ENCODE measurements around the gene STXBP6.
"Not testable (repeated sequence)": the region's sequence is repeated elsewhere in the genome, so short reads cannot be mapped to it uniquely, and the experiment has no call there.

The STXBP6 gene

DNA sequence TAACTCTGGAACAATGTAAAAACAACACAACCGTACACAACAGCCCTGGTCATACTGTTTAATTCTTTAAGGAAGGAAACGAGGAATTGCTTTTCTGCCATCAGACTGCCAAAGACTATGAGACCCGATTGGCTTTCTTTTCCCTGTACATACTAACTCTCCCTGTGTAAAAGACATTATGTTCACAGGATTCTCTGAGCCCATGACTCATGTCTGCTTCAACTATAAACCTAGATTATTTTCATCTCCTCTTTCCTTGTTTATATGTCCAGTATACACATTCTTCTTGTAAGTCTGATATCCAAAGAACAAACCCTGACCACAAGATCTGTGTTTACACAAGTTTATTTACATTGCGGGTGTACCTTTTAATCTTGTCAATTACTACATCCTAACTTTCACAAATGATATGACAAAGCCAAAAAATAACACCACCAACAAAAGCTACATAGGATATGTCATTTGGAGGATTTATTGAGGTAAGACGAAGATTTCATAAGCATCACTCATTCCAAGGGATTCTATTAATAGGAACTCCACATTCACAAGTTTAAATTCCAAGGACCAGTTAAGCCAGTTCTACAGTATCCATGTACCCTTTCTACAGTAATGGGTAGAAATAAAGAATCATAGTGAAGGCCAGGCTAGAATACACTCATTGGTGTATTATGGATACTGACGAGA is 67.3 kb downstream of the STXBP6 start:
- DNase-seq: no peak

DNA sequence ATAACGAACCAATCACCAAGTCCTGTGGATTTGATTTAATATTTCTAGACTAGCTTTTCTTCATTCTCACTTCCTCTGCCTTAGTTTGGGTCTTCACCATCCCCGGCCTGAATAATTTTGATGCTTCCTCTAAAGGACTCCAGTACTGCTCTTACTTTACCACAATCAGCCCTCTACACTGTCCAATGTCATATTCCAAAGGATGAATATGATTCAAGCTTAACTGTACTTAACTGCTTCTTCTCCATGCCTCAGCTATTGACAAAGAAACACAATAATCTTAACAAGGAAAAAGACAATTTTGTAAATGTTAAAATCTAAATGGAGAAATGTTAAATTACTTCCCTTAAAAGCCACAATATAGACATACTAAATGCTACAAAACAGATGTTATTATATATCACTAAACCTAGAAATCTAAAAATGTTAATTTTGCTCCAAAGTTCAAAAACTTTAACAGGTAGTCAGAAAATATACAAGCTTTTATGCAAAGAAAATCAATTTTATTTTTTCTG is 70.2 kb downstream of the STXBP6 start:
- no peak for DNase-seq

DNA sequence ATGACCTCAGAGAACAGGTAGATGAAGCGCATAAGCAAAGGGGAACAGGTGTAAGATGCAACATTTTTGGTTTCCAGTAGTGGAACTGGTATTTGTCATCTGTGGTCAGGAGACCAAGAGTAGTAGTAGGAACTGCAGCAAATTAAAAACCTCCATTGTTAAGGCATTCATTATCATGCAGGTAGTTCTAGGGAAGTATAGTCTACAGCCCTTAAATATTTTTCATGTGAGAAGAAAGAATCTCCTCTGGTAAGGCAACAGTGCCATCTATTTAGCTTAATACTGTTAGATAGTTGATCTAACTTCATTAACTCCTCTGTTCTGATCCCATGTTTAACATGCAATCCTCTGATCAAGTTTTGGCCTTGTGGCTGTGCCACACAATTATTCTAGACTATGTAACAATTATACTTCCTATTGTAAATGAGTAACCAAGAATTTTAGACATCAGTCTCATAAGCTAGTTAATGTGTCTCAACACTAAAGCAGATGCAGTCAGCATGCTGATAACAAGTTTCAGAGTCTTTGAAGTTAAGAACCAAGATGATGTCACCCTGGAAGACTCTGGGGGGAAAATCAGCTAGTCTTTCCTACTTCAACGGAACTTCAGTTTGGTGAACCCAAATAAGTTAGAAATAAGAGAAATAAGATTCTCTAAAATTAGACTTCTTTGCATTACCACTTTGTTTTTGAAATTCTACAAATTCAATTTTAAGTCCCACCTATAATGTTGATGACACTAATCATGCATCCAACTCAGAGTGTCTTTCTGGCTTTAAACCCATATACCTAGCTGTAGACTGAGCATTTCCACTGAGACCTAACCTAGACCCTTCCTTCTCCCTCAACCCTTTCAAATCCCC is 70.9 kb downstream of the STXBP6 start:
- no peak for DNase-seq

DNA sequence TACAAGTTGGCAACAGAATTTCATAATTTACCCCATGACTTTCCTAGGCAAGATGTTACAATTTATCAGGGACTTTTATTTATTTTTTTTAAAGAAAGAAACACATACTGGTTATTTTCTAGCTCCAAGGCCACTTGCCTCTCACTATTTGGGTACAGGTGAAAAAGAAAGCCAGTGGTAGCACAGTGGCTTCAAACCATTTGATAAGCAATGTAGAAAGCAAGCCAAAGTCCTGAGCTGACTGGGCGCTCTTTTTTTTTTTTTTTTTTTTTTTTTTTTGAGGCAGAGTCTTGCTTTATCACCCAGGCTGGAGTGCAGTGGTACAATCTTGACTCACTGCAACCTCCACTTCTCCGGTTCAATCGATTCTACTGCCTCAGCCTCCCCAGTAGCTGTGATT is 73.3 kb downstream of the STXBP6 start:
- DNase-seq: no peak

DNA sequence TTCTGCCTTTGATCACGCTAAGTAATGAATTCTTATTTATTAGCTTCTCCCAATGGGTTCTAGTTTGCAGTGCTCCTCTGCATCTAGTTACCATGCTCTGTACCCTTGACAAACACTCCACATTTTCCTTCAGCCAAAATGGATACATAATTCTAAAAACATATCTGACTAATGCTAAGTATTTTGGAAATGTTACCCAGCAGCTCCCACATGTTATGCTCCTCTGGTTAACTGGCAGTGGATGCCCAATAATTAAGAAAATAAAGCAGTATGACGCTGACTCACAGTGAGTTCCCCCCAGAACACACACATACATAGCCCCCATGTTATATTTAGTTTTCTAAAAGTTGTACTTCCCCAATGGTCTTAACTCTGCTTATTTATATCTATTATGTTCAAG is 74.6 kb downstream of the STXBP6 start:
- DNase-seq: no peak

DNA sequence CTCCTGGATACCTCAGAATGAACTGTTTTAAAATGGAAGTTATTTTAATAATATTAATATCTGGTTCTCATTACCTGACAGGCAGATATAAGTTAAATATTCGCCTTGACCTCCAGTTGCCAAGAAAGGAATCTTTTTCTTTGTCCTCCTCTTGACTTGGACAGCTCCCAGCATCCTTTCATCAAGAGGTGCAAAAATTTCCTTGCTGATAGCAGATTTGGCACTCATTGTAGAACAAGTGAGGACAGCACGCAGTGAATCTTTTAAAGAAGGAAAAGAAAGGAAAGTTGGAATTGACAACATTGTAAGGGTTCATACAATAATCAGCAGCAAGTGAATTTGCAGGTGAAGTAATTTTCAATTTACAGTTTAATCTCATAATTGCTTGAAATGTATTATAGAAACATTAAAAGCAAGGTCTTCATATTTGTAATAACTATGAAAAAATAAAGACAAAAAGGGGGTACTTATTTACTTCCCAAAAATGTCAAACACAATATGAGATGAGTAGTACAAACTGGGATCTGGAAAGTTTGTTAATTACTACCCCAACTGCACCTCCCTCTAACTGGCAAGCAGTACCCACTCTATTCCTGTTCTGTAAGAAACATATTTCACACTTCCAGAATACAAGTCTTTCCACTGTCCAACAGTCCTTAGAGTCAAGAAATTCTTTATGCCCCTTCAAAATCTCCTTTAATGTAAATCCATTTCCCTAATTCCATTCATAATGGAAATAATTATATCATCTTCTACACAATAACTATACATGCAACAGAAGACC is 75.2 kb downstream of the STXBP6 start:
- DNase-seq: no peak

DNA sequence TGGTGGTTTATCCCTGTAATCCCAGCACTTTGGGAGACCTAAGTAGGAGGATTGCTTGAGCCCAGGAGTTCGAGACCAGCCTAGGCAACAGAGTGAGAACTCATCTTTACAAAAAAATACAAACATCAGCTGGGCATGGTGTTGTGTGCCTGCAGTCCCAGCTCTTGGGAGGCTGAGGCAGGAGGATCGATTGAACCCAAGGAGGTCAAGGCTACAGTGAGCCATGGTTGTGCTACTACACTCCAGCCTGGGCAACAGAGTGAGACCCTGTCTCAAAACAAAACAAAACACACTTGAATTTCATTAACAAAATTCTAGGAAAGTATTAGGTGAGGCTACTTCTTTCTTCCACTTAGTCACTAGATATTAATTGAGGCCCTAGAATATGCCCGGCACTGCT is 77.1 kb downstream of the STXBP6 start:
- no peak for DNase-seq

DNA sequence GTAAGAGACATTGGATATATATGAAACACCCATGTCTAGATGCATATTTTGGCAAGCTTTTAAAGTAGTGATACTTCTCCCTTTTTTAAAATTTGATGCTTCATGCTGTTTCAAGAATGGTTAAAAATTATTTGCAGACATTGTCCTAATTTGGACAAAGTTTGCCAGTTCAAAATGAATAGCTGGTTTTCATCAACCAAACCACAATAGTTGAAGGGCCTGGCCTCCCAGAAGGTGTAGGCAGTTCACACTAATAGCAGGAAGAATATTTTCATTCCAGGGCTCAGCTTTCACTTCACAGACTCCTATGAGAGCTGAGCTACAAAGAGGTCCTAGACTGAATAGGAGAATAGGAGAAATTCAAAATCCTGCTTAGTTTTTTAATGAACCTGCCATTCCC is 78.7 kb downstream of the STXBP6 start:
- no peak for DNase-seq

DNA sequence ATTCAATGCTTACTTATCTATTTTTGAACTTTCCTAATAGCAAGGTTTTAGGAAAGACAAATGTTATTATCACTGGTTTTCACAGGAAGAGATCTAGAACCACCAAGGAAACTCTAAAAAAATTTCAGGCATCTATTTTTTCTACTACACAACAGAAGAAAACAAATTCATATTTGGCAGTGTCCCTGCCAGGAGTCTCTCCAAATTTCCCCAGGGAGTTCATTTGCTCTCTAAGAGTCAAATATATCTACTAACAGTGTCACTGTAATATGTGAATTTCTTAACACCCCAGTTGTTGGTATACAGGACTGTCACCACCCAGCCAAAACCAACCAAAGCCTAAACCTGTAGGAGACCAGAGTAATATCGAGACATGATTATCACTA is 83.4 kb downstream of the STXBP6 start:
- no peak for DNase-seq

DNA sequence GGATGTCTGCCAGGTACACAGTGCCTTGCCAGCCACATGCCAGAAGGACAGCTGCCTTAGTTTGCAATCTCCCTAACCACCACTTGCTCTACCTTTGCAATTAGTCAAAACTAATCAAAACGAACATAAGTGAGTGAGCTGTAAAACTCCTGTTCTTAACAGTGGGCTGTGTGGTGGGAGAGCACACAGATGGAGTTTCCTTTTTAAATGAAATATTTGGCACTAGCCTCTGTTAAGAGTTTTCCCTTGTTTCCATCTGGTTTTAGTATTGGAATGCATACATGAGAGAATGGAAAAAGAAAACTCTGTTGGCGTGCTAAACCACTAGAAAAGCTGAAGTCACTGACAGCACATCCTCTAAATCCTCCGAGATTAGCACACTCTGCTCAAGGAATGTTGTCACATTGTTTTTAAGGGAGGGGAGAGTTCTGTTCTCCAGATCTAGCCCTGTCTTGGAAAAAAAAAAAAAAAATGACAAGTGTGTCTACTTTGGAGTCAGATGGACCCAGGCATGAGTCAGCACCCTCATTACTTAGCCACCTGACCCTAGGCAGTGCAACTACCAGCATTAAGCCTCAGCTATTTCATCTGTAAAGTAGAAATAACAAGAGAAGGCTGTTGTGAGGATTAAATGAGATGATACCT is 83.9 kb downstream of the STXBP6 start:
- no peak for DNase-seq

DNA sequence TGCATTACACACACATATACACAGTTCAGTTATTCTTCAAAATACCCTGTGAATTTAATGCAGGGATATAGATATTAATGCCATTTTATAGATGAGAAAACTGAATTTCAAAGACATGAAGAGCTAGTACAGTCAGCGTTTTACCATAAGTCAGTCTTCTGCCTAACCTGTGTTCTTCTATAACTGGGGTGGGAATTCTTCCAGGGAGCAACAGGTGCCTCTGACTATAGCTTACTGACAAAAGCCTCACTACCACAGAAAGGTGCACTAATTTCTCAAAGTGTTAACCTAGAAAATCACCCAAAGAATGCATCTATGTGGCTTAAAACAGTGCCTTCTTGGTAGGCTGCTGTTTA is 84.4 kb downstream of the STXBP6 start:
- DNase-seq: no peak

DNA sequence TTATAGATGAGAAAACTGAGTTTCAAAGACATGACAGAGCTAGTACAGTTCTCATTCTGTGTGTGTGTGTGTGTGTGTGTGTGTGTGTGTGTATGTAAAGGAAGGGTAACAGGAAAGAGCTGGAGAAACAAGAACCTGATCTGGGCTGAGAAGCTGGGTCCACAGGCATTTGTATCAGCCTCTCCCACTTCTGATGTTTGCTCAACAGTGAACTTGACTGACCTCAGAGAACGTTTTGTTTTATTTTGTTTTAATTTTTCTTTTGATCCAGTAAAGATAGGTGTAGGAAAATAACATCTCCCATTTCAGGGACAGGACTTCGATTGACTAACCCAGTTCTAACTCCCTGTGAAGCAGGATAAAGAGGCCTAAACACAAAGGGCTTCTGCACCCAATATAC is 85.4 kb downstream of the STXBP6 start:
- DNase-seq: no peak

DNA sequence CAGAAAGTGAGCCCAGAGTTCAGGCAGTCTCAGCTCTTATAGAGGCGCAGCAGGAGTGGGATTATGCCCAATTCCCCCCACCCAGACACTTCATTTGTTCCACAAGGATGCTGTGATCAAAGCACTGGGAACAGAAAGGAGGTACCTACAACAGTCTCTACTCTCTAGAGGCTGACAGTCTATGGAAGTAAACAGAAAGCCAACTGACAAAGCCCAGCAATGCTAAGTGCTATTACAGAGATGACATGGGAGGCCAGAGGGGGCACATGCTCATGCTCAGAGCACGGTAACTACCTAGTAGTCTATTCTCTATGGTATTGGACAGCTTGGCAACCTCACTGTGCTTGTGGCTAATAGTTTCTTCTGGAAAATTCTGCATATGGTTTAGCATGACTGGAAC is 85.9 kb downstream of the STXBP6 start:
- no peak for DNase-seq

DNA sequence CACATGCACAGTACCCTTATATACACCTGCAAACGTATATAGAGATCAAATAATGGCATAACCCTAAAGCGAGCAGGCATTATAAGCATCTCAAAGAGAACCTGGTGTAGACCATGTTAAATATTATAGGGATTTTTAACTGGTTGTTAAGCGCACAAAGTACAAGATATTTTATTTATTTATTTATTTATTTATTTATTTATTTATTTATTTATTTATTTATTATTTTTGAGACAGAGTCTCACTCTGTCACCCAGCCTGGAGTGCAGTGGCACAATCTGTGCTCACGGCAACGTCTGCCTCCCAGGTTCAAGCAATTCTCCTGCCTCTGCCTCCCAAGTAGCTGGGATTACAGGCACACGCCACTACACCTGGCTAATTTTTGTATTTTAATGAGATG is 87.8 kb downstream of the STXBP6 start:
- not testable (repeated sequence) for DNase-seq

DNA sequence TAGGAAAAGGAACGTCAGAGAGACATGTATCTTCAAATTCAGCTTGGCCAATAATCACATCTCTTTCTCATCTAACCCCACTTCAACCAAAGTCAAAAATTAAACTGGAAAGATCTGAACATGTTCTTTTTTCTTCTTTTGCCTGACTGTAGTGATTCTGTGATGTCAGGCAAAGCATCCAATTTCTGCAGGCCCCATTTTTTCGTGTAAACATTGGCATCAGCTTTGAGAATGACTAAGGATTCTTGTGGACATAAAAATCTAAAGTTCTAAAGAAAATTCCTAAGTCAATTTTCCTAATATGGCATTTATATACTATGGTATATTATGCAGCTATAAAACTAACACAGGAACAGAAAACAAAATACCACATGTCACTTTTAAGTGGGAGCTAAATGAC is 89.1 kb downstream of the STXBP6 start:
- DNase-seq: no peak

DNA sequence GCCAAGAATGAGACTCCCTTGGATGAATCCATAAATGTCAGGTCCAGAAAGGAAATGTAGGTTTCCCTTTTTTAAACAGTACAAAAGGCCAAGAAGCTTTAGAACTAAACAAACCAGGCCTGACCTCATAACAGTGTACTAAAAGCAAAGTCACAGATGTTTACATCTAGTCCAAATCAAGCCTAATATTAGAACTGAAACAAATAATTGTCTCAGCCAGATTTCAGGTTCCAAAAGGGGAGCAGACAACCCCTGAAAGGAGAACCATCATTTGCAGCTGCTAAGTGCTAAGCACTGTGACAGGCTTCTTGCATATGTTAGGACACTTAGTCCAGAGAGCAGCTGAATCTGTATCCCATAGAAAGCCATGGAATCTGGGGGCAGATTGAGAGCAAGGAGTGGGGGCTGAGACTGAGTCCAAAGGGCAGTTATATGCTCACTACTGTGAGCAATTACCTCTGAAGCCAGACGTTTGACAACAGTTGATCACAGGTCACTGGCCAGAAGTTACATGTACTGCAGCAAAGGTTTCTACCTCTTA is 90.1 kb downstream of the STXBP6 start:
- DNase-seq: no peak

DNA sequence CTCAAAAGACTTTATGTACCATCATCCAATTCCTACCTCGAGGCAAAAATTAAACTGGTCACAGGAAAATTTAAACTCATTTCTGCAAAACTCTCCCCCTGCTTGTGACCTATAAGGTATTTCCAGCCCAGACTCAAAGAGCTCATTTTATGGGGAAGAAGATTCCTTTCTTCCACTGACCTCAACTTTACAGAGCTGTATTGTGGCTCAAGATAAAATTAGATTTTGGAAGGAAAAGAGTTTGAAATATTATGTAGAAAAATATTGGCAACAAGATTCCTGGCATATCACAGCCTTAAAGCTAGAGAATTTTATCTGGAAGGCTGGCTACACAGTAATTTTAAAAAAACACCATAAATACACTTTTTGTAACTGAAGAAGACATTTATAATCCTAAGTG is 91.7 kb downstream of the STXBP6 start:
- DNase-seq: no peak

DNA sequence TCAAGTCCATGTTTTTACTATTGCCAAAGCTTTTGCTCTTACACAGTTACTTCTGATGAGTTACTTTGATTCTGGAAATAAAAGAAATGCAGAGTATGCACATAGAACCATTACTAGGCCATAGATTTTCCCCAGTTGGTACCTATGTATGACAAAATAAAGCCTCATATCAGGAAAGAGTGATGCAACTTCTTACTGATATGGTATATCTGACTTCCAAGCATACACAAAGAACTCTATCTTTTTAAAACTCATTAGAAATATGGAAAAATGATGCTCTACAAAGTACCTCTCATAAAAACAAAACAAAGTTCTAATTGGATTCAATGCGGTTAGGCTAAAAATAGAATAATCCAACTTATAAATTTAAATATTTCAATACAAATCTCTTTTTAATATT is 92.1 kb downstream of the STXBP6 start:
- DNase-seq: no peak

DNA sequence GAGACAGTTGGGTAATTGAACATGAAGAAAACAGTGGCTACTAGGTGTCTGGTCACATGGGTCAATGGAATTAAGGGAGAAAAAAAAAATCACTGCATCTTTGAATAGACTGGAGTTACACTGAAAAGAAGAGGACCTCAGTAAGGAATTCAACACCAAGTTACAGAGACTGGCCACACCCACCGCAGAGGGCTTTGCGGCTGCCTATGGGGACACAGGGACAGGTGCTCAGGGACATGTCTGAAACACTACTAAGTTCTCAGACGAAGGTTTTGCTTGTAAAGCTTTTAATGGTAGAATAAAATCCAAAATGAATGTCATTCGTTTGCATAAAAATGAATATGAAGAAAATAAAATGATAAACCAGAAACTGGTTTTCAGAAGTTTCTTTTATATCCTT is 93.8 kb downstream of the STXBP6 start:
- no peak for DNase-seq

DNA sequence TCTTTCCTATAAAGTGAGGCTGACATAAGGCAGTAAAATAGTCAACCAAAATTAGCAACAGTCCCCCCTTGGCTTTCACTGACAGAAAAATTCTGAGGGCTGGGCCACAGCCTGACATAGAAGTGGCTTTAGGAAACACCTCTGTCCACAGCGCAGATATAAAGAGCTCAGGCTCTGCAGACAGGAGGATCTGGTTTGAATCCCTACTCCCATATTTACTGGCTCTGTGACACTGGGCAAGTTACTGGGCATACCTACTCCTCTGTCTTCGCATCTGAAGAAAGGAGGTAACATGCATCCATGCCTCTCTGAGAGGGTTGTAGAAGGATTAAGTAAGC is 95.3 kb downstream of the STXBP6 start:
- DNase-seq: no peak

DNA sequence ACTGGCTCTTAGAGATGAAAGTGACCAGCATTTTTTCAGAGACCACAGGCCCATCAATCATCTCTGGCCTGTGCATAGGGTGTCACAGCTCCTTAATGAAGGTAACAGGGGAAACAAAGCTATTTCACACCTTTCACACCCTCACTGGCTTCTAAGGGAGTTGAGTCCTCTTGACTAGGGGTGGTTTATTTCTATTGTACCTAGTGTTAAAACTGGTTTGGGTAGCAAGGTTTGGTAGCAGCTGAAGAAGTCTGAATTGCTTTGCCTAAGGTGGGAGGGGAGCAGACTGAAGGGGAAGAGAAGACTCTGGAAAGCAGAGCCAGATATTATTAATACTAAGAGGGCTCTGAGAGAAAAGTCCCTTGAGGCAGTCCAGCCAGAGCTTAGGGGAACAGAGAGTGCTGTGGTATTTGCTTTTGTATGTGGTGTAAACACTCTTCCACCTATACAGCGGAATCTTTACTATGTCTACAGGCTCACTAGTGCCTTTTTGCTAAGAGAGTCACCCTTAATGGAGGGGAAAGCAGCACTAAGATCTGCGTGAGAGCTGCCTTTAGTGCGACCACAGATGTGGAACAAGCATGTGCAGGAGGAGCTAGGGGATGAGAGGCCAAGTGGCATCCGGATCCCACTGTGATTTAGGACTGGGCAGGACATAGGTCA is 95.8 kb downstream of the STXBP6 start:
- no peak for DNase-seq

DNA sequence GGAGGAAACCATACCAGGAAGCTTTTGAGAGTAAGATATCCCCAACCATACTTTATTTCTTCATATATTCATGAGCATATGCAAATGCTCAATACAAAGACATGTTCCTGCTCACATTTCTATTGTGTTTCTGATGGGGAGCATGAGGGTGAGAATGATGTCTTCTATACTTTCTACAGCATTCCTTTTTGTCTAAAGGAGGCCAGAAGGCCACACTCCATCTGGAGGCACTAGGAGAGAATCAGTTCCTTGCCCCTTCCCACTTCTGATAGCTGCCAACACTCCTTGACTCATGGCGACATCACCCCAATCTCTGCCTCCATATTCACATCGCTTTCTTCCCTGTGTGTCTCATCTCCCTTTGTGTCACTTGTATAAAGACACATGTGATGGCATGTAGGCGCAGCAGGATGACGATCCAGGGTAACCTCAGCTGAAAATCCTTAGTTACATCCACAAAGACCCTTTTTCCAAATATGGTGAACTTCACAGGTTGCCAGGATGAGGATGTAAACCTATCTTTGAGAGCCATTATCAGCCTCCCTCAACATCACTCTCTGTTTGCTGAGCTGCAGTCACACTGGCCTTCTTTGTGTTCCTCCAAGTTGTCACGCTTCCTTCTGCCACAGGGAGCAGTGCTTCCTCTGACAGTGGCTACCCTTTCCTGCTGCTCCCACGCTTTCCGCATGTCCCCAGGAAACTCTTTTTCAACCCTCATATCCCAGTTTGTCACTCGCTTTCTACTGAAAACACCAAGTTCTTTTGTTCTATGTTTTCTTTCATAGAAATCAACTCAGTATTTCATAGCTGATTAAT is 96.9 kb downstream of the STXBP6 start:
- DNase-seq: no peak
